HG02943 (cell line): ENCODE data around the gene NPEPL1.
"Not testable (repeated sequence)": the region's sequence is repeated elsewhere in the genome, so short reads cannot be mapped to it uniquely, and the experiment has no call there.

Source experiments
- ATAC-seq: cut with Tn5 transposase; IDR thresholded peaks from one replicate; pipeline ENCODE4 v1.9.1; 2021; ENCODE audit warnings: mild to moderate bottlenecking, low read depth, moderate library complexity; ENCODE audit not compliant: unreplicated experiment

Gene NPEPL1

GRCh38 chr20:58723628-58723984, 31.0 kb downstream of the NPEPL1 start:
- ATAC-seq = no peak

DNA sequence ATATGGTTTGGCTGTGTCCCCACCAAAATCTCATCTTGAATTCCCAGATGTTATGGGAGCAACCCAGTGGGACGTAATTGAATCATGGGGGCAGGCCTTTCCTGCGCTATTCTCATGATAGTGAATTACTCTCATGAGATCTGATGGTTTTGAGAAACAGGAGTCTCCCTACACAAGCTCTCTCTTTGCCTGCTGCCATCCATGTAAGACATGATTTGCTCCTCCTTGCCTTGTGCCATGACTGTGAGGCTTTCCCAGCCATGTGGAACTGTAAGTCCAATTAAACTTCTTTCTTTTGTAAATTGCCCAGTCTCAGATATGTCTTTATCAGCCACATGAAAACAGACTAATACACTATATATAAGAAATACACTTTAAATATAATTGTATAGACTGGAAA, 33.6 kb downstream of the NPEPL1 start:
- ATAC-seq = not testable (repeated sequence)

GRCh38 chr20:58731192-58731591, 38.6 kb downstream of the NPEPL1 start:
- ATAC-seq = no peak

GRCh38 chr20:58737198-58737597, 44.6 kb downstream of the NPEPL1 start:
- ATAC-seq = no peak

GRCh38 chr20:58740356-58741308, 48.0 kb downstream of the NPEPL1 start:
- no peak for ATAC-seq

- no peak for ATAC-seq
These were observed 48.8 kb downstream of the NPEPL1 start for GRCh38 chr20:58741384-58741783.

GRCh38 chr20:58742668-58743566, 50.3 kb downstream of the NPEPL1 start:
- ATAC-seq = no peak

- ATAC-seq = no peak
These were observed 51.4 kb downstream of the NPEPL1 start for GRCh38 chr20:58743929-58744534.

DNA sequence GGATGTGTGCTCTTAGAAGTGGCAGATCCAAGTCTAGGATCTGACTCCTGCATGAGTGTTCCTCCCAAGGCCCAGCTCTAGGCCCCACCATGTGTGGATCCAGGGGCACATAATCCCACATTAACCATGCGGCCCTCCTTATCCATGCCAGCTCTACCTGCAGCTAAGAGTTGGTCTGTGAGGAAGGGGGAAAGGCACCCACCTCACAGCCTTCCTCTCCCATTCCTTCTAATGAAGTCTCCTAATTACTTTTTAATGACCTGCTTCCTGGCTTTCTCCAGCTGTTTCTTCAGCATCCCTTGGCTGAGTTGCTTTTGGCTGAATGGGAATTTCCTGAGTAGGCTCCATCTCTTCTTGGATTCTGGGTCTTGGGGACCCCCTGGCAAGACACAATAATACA, 52.2 kb downstream of the NPEPL1 start:
- ATAC-seq = no peak

DNA sequence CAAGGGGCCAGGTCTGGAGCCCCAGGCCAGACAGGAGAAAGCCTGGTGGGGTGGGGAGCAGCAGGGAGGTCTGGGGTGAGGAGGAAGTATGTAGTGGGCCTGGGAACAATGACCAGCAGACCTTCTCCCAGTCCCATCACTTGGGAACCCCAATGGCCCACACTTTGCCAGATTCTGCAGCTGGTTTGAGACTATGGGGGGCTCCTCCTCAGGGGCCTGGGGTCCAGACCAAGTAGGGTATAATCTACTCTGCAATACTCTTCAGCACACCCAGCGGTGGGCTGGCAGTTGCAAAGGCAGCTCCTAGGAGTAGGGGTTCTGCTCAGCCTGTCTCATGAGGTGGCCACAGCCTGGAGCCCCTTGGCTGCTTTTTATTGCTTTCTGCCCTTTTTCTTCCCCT, 52.8 kb downstream of the NPEPL1 start:
- ATAC-seq = no peak

- ATAC-seq = no peak
These were observed 54.0 kb downstream of the NPEPL1 start for GRCh38 chr20:58746620-58747019.

DNA sequence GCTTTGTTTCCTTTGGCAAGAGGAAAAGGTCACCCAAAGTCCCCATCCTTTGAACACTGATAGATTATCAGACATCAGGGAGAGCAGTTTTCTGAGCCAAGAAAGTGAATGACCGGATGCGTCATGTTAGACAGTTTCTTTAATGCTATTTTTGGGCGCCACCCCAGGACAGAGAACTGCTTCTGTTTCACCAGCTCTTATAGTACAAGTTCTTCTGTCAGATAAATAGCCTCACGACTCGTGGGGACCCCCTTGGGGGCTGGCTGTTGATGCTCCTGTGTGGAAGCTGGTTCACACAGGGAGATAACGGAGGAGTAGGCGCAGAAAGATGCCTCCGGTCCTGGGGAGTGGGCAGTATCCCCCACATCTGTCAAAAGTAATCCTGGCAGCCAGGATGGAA, 54.6 kb downstream of the NPEPL1 start:
- ATAC-seq = no peak

GRCh38 chr20:58748618-58749017, 56.0 kb downstream of the NPEPL1 start:
- no peak for ATAC-seq

GRCh38 chr20:58749098-58749769, 56.6 kb downstream of the NPEPL1 start:
- ATAC-seq = no peak

DNA sequence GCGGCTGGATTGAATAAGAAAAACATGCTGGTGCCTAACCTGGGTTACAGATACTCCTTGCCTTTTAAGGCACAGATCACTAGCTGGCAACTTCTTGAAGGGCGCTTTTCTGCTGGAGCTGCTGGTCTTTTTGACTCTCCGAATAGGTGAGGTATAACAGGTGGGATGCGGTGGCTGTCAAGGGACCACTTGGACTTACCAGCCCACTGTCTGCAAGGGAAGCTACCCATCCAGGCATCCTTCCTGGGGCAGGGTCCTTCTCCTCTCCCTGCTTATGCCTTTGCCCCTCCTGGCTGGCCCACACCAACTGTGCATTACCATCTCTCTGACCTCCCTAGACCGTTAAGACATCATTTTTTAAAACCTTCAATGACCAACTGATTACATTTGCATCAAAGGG, 57.4 kb downstream of the NPEPL1 start:
- no peak for ATAC-seq

GRCh38 chr20:58750706-58751105, 58.1 kb downstream of the NPEPL1 start:
- not testable (repeated sequence) for ATAC-seq

DNA sequence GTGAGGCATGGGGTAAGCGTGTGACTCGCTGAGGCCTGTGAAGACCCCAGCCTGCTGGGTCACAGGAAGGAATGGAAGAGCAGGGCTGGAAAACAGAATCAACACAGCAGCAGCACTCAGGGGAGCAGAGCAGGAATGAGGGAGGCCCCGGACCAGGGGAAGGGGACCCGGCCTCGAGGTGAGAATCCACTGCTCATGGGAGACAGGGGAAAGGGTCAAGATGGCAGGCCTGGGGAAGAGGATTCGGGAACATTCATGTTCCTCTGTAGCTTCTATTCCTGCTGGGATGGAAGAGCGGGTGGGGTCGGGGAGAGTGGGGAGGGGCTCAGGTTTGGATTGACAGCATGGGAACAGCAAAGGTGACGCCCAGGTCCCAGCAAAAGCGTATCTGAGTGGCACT, 59.4 kb downstream of the NPEPL1 start:
- ATAC-seq = no peak

- ATAC-seq = no peak
These were observed 60.0 kb downstream of the NPEPL1 start for GRCh38 chr20:58752565-58752964.

DNA sequence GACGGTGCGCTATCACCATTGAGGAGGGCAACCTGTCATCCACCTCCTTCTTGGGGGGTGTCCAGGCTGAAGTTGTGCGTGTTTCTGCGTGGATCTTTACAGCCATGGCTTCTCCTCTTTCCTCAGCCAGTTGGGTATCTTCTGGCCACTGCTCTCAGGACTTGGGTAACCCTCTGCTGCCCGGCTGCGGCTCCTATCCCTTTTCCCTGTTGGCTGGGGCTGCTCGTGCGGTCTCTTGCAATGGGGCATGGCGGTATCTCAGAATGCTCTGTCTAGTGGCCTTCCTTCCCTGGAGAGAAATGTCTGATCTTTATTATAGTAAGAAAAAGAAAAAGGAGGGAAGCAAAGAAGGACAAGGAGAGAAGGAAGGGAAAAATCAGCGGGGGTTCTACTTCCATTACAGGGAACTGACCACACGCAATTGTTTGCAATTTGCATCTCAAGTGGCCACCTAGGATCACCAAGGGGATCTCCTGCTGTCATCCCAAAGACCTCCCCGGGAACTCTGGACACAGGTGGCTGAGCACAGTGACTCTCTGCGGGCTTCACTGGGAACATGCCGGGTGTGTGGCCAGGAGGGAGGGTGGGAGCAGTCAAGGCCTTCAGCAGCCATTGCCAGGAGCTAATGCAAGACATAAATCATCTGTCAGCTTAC, 60.8 kb downstream of the NPEPL1 start:
- ATAC-seq = no peak
